IMR-90 (cell line): ENCODE data around the gene FAM228B. TPM values are rescaled to one million over a fixed set of nuclear protein-coding genes. Genes with fewer than 3 reads are reported as not detected.

ENCODE experiments used
- ATAC-seq: fragments of 200-7000 bp; cut with Tn5 transposase; 2 replicates; pipeline ENCODE4 v1.9.1; 2020; ENCODE audit warnings: low read depth, mild to moderate bottlenecking, moderate library complexity
- BruUV-seq: library from RNA; stranded (reverse); fragments of 400-500 nt; replicated peaks from 2 replicates; lab custom pipeline; 2021; lab: Mats Ljungman, UMichigan
- CTCF ChIA-PET: fragments of 300-600 bp; formaldehyde crosslinking; extraction: SDS; loops from one replicate; lab custom pipeline; 2021; ENCODE audit warnings: antibody characterized with exemption; lab: Yijun Ruan, JAX
- POLR2A ChIA-PET: fragments of 300-600 bp; sonication (Branson Sonifier 250); formaldehyde crosslinking; loops from one replicate; lab custom pipeline; 2022; ENCODE audit warnings: antibody characterized with exemption; ENCODE audit not compliant: unreplicated experiment; lab: Charles Lee
- DNase-seq: peaks from one replicate; pipeline ENCODE4 v3.0.0; 2013
- H2AFZ ChIP-seq: replicated peaks from 2 replicates; pipeline ENCODE3; 2013; ENCODE audit warnings: low read length, mild to moderate bottlenecking; ENCODE audit not compliant: poor library complexity
- H2AK5ac ChIP-seq: 2 replicates; pipeline ENCODE4 v1.6.1; 2013; ENCODE audit warnings: low read depth, low read length, inconsistent platforms
- H2AK9ac ChIP-seq: replicated peaks from 2 replicates; pipeline ENCODE3; 2013; ENCODE audit warnings: mild to moderate bottlenecking, low read depth, low read length, moderate library complexity; ENCODE audit not compliant: poor library complexity
- H2BK120ac ChIP-seq: 2 replicates; pipeline ENCODE4 v1.6.1; 2013; ENCODE audit warnings: low read depth, low read length, inconsistent platforms
- H2BK15ac ChIP-seq: 3 replicates; pipeline ENCODE4 v1.6.1; 2013; ENCODE audit warnings: low read depth, low read length, inconsistent platforms
- H2BK20ac ChIP-seq: 2 replicates; pipeline ENCODE4 v1.6.1; 2013; ENCODE audit warnings: low read depth, mild to moderate bottlenecking, inconsistent platforms, low read length, moderate library complexity
- H2BK5ac ChIP-seq: 2 replicates; pipeline ENCODE4 v1.6.1; 2013; ENCODE audit warnings: mild to moderate bottlenecking, low read depth, low read length, inconsistent platforms; ENCODE audit not compliant: poor library complexity, severe bottlenecking
- H3K14ac ChIP-seq: replicated peaks from 2 replicates; pipeline ENCODE4 v1.6.1; 2013; ENCODE audit warnings: low read depth, low read length, inconsistent platforms
- H3K18ac ChIP-seq: 2 replicates; pipeline ENCODE4 v1.6.1; 2013; ENCODE audit warnings: low read depth, low read length, control low read depth
- H3K23ac ChIP-seq: 2 replicates; pipeline ENCODE4 v1.6.1; 2013; ENCODE audit warnings: low read depth, low read length, inconsistent platforms
- H3K27ac ChIP-seq: 2 replicates; pipeline ENCODE4 v1.5.1; 2013; ENCODE audit warnings: mild to moderate bottlenecking, control low read depth, low read length; ENCODE audit not compliant: insufficient read depth
- H3K27me3 ChIP-seq: 2 replicates; pipeline ENCODE4 v1.6.1; 2013; ENCODE audit warnings: low read length; ENCODE audit not compliant: control insufficient read depth, insufficient read depth
- H3K36me3 ChIP-seq: 2 replicates; pipeline ENCODE4 v1.6.1; 2013; ENCODE audit warnings: low read length, mixed read lengths; ENCODE audit not compliant: control insufficient read depth, insufficient read depth
- H3K4ac ChIP-seq: 2 replicates; pipeline ENCODE4 v1.6.1; 2013; ENCODE audit warnings: low read depth, low read length, inconsistent platforms
- H3K4me1 ChIP-seq: 2 replicates; pipeline ENCODE4 v1.6.1; 2013; ENCODE audit warnings: low read length, mixed read lengths; ENCODE audit not compliant: control insufficient read depth, insufficient read depth
- H3K4me2 ChIP-seq: 2 replicates; pipeline ENCODE4 v1.6.1; 2013; ENCODE audit warnings: low read depth, mild to moderate bottlenecking, control low read depth, low read length, moderate library complexity
- H3K4me3 ChIP-seq: 2 replicates; pipeline ENCODE4 v1.5.1; 2013; ENCODE audit warnings: low read depth, mild to moderate bottlenecking, control low read depth, low read length, moderate library complexity; ENCODE audit not compliant: insufficient read depth
- H3K56ac ChIP-seq: 2 replicates; pipeline ENCODE4 v1.6.1; 2013; ENCODE audit warnings: low read length, inconsistent platforms; ENCODE audit not compliant: insufficient read depth; ENCODE audit errors: extremely low read depth
- H3K79me1 ChIP-seq, 2 experiments: 2 replicates each; pipeline ENCODE4 v1.6.1; 2013; ENCODE audit warnings: low read length in 2 of 2, inconsistent platforms in 1 of 2, low read depth in 1 of 2
- H3K9ac ChIP-seq: 2 replicates; pipeline ENCODE4 v1.6.1; 2013; ENCODE audit warnings: low read depth, low read length, control low read depth
- H3K9me1 ChIP-seq: 2 replicates; pipeline ENCODE4 v1.6.1; 2013; ENCODE audit warnings: low read length, inconsistent platforms; ENCODE audit not compliant: insufficient read depth
- H3K9me3 ChIP-seq: 2 replicates; pipeline ENCODE4 v1.6.1; 2013; ENCODE audit warnings: low read length; ENCODE audit not compliant: control insufficient read depth, insufficient read depth
- H4K20me1 ChIP-seq: 2 replicates; pipeline ENCODE4 v1.6.1; 2013; ENCODE audit warnings: low read length, inconsistent platforms; ENCODE audit not compliant: insufficient read depth
- H4K5ac ChIP-seq: 2 replicates; pipeline ENCODE4 v1.6.1; 2013; ENCODE audit warnings: mild to moderate bottlenecking, low read depth, low read length, control low read depth
- H4K8ac ChIP-seq, 2 experiments: 2 replicates each; pipeline ENCODE4 v1.6.1; 2013; ENCODE audit warnings: low read depth in 2 of 2, low read length in 2 of 2, control low read depth in 1 of 2, inconsistent platforms in 1 of 2
- H4K91ac ChIP-seq: 2 replicates; pipeline ENCODE4 v1.6.1; 2013; ENCODE audit warnings: low read depth, low read length, inconsistent platforms; ENCODE audit not compliant: insufficient read depth
- CEBPB ChIP-seq: IDR thresholded peaks from 2 replicates; pipeline ENCODE4 v1.6.1; 2012; ENCODE audit warnings: low read depth, low read length, improper control_type of control experiment
- CHD1 ChIP-seq: IDR thresholded peaks from 2 replicates; pipeline ENCODE4 v1.6.1; 2012; ENCODE audit warnings: low read depth, low read length, improper control_type of control experiment
- FOS ChIP-seq: fragments of 150-350 bp; IDR thresholded peaks from 2 replicates; pipeline ENCODE4 v1.6.1; 2016; ENCODE audit warnings: low read depth, low read length
- MAZ ChIP-seq: IDR thresholded peaks from 2 replicates; pipeline ENCODE4 v1.6.1; 2012; ENCODE audit warnings: low read depth, mild to moderate bottlenecking, low read length, improper control_type of control experiment, moderate library complexity, borderline replicate concordance
- MXI1 ChIP-seq: IDR thresholded peaks from 2 replicates; pipeline ENCODE4 v1.6.1; 2012; ENCODE audit warnings: low read depth, mild to moderate bottlenecking, low read length, moderate library complexity, borderline replicate concordance
- POLR2A ChIP-seq: IDR thresholded peaks from 2 replicates; pipeline ENCODE4 v1.6.1; 2012; ENCODE audit warnings: mild to moderate bottlenecking, low read depth, low read length
- RAD21 ChIP-seq: IDR thresholded peaks from 2 replicates; pipeline ENCODE4 v1.6.1; 2012; ENCODE audit warnings: low read length, improper control_type of control experiment
- RCOR1 ChIP-seq: IDR thresholded peaks from 2 replicates; pipeline ENCODE4 v1.6.1; 2012; ENCODE audit warnings: mild to moderate bottlenecking, low read length, improper control_type of control experiment; ENCODE audit not compliant: insufficient replicate concordance
- RFX5 ChIP-seq: IDR thresholded peaks from 2 replicates; pipeline ENCODE4 v1.8.0; 2012; ENCODE audit warnings: low read depth, mild to moderate bottlenecking, low read length, moderate library complexity
- WGBS, 2 experiments: methylation state at CpG; one replicate each; pipeline versions ENCODE4 v1.1.5 to v1.1.7; 2013; ENCODE audit warnings: missing lambda C conversion rate in 2 of 2; ENCODE audit not compliant: insufficient read length in 1 of 2; ENCODE audit errors: extremely low coverage in 2 of 2; 5-methylcytosine and 5-hydroxymethylcytosine counted together
- dilution Hi-C: fragments of 300-500 bp; cut with HindIII; formaldehyde crosslinking; loops from one replicate; pipeline ENCODE4 v1.14.3; 2018; ENCODE audit warnings: low sequenced_read_pairs; ENCODE audit not compliant: unreplicated experiment
- in situ Hi-C: fragments of 300-500 bp; cut with MboI; formaldehyde crosslinking; loops from 3 replicates; pipeline ENCODE4 v1.14.3; 2019; ENCODE audit warnings: low sequenced_read_pairs, inconsistent platforms, mixed read lengths
- intact Hi-C: fragments of 100-400 bp; cut with micrococcal nuclease; formaldehyde crosslinking; loops from 2 replicates; pipeline ENCODE4 v1.10.0; 2022
- polyA plus RNA-seq, 3 experiments: library from polyadenylated mRNA; depleted of rRNA; stranded (reverse); fragments of >200 nt; gene quantifications; 2 replicates each; pipeline ENCODE4 v1.2.3, GENCODE V29; 2012; ENCODE audit warnings: low replicate concordance in 1 of 3
- total RNA-seq: library from RNA; depleted of rRNA; stranded (reverse); fragments of >200 nt; gene quantifications from 2 replicates; pipeline ENCODE4 v1.2.3, GENCODE V29; 2012

Gene FAM228B
- total and polyA plus RNA-seq, 2 of the 4 experiments (the other 2 are of a cell fraction), result 2.0 to 2.9 TPM

DNA sequence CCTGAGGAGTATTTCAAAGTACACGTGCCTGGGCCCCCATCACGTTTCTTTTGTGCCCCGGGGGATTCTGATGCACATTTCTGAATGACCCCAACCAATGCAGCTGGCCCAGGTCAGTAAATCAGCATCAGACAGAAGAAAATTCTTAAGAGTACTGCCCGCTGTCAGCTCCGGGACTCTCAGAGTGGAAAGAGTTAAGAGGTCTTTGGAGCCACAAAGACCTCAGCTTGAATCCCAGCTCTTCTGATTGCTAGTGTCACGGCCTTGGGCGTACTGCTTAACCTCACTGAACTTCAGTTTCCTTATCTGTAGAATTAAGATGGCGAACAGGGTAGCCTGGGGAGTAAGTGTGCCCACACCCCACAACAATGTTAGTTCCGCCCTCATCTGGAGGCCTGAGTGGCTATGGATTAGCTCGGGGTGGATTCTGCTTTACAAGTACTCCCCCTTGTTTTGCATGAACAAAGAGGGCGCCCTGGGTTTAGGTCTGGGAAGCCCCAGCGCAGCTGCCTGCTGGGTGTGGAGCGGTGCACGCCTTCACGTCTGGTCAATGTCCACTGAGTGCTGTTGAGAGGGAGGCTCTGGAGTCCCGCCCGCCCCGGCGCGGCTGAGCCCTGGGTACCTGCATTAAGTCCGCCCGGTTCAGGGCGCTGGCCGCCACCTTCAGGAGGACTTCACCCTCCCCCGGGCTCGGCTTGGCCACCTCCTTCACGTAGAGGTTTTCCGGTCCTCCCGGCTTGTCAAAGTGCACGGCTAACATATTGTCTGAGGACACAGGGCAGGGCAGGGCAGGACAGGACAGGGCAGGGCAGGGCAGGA, 39.5 kb upstream of the FAM228B start:
- peak overlapping the region; percentile 97 for H3K4ac ChIP-seq
- H4K20me1 ChIP-seq, result no peaks in the 10 kb centered on the region
- peaks cover 18% of the 10 kb centered on the region for H3K36me3 ChIP-seq
- peak overlapping the region; percentile 77 for H4K5ac ChIP-seq
- peak overlapping the region; percentile 99 for H2AK9ac ChIP-seq
- peak; percentile 79 for DNase-seq
- peak overlapping the region; percentile 70 for H3K23ac ChIP-seq
- no peak for TF ChIP-seq RAD21
- TF ChIP-seq FOS, result no peak
- no peak for TF ChIP-seq CHD1
- TF ChIP-seq CEBPB, result no peak
- TF ChIP-seq MAZ, result no peak
- no peak for TF ChIP-seq RFX5
- TF ChIP-seq RCOR1, result no peak
- no peak for TF ChIP-seq POLR2A
- TF ChIP-seq MXI1, result no peak; the same call in 1 of the 2 replicates
- peak overlapping the region; percentile 87 for H3K14ac ChIP-seq
- H2BK120ac ChIP-seq, result peak overlapping the region; percentile 83
- H4K91ac ChIP-seq, result peak overlapping the region; percentile 91
- H4K8ac ChIP-seq, result peak overlapping the region; percentile 74 to 96
- H3K56ac ChIP-seq, result peak overlapping the region; percentile 86
- H3K18ac ChIP-seq, result peak overlapping the region; percentile 43
- peak overlapping the region; percentile 17; the same call in 1 of the 2 replicates for H2BK20ac ChIP-seq
- peak overlapping the region; percentile 69 for H3K9ac ChIP-seq
- H3K9me3 ChIP-seq, result no peaks in the 10 kb centered on the region
- peak; percentile 52 for ATAC-seq
- no peaks in the 10 kb centered on the region for H3K27me3 ChIP-seq
- peaks cover 12 to 31% of the 10 kb centered on the region in 2 experiments for H3K79me1 ChIP-seq
- H2AK5ac ChIP-seq, result peak overlapping the region; percentile 91
- H2BK15ac ChIP-seq, result peak overlapping the region; percentile 8; the same call in 1 of the 3 replicates
- in situ Hi-C loops (no loop called here), intact Hi-C loops (loop anchor here (1.0 to 2.0 kb wide), 3 partner anchors 156 to 299 kb away; partner anchors contain the start of gene ATAD2B), dilution Hi-C loops (no loop called here)
- CTCF ChIA-PET, result interaction anchor here (0.7 to 2.0 kb wide), 9 partner anchors 23 to 297 kb away, joined by 3 to 10 read pairs (median 4); partner anchors contain the start of genes ATAD2B and PFN4
- peak overlapping the region; percentile 81 for H2BK5ac ChIP-seq
- peaks cover 4% of the 10 kb centered on the region; the same call in 1 of the 2 replicates for H3K4me1 ChIP-seq
- H3K9me1 ChIP-seq, result peaks cover 11% of the 10 kb centered on the region
- BruUV-seq, result no TSS peak
- peak overlapping the region; percentile 70 for H3K4me3 ChIP-seq
- H2AFZ ChIP-seq, result peak overlapping the region; percentile 99
- peak overlapping the region; percentile 89 for H3K27ac ChIP-seq
- POLR2A ChIA-PET, result interaction anchor here (0.6 to 1.0 kb wide), 3 partner anchors 25 to 878 kb away, joined by 3 to 7 read pairs (median 3); partner anchors contain the start of genes FAM228B and PFN4
- peak overlapping the region; percentile 80 for H3K4me2 ChIP-seq
- 1% methylated on average over 8 of the region's 30 CpGs; no CpG with 5 or more reads in 1 of the 2 experiments for WGBS, 2 experiments
